IMR-90 (cell line): ENCODE results near the gene AFF2.

Experiments used
- CTCF ChIP-seq: conservative IDR thresholded peaks from 2 replicates; pipeline ENCODE4 v1.5.1; 2012; ENCODE audit warnings: mild to moderate bottlenecking, low read depth, low read length, improper control_type of control experiment
- ELK1 ChIP-seq: fragments of 150-350 bp; IDR thresholded peaks from 2 replicates; pipeline ENCODE4 v1.6.1; 2016; ENCODE audit warnings: low read depth, mild to moderate bottlenecking, low read length, moderate library complexity, borderline replicate concordance
- MXI1 ChIP-seq: IDR thresholded peaks from 2 replicates; pipeline ENCODE4 v1.6.1; 2012; ENCODE audit warnings: low read depth, mild to moderate bottlenecking, low read length, moderate library complexity, borderline replicate concordance
- POLR2A ChIP-seq: IDR thresholded peaks from 2 replicates; pipeline ENCODE4 v1.6.1; 2012; ENCODE audit warnings: mild to moderate bottlenecking, low read depth, low read length
- RAD21 ChIP-seq: IDR thresholded peaks from 2 replicates; pipeline ENCODE4 v1.6.1; 2012; ENCODE audit warnings: low read length, improper control_type of control experiment
- SMC3 ChIP-seq: fragments of 150-350 bp; IDR thresholded peaks from 2 replicates; pipeline ENCODE4 v1.6.1; 2016; ENCODE audit warnings: low read depth, mild to moderate bottlenecking, antibody characterized with exemption, low read length, moderate library complexity
- USF2 ChIP-seq: fragments of 150-350 bp; IDR thresholded peaks from 2 replicates; pipeline ENCODE4 v1.6.1; 2017; ENCODE audit warnings: mild to moderate bottlenecking, antibody characterized with exemption, low read length, low read depth

- TF ChIP-seq POLR2A, result no peak
- no peak for TF ChIP-seq CTCF
- no peak for TF ChIP-seq USF2
- TF ChIP-seq RAD21, result no peak
- TF ChIP-seq SMC3, result no peak
- no peak for TF ChIP-seq ELK1
- TF ChIP-seq MXI1, result no peak
Observed at GRCh38 chrX:148500423-148501385, at the start of gene AFF2.
